Measurements from ENCODE around the gene ADPRHL1.

DNA sequence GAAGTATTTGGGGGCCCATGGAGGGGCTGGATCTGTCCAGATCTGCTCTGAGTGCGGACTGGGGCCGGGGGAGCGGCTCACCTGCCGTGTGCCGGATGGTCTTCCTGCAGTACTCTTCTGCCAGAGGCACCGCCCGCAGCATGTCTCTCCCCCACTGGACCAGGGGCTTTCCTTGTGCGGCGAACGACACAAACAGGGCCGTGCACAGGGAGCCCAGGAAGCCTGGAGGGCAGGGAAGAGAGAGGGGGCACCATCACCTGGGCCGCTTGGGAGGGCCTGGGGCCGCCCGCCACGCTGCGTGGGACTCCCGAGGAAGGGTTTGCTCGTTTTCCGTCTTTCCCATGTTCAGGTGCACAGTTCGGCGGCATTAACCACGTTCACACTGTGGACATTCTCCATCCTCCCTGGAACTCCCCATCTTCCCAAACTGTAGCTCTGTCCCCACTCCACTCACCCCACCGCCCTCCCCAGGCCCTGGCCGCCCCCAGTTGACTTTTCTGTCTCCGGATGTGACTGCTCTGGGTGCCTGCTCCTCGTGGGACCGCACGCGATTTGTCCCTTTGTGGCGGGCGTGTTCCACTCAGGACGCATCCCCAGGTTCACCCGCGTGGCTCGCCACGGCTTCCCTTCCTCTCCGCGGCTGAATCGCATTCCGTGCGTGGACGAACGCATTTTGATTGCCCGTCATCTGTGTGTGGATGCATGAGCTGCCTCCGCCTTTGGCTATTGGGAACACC is 24.2 kb downstream of the ADPRHL1 start:
- TF ChIP-seq, protein P1, sequence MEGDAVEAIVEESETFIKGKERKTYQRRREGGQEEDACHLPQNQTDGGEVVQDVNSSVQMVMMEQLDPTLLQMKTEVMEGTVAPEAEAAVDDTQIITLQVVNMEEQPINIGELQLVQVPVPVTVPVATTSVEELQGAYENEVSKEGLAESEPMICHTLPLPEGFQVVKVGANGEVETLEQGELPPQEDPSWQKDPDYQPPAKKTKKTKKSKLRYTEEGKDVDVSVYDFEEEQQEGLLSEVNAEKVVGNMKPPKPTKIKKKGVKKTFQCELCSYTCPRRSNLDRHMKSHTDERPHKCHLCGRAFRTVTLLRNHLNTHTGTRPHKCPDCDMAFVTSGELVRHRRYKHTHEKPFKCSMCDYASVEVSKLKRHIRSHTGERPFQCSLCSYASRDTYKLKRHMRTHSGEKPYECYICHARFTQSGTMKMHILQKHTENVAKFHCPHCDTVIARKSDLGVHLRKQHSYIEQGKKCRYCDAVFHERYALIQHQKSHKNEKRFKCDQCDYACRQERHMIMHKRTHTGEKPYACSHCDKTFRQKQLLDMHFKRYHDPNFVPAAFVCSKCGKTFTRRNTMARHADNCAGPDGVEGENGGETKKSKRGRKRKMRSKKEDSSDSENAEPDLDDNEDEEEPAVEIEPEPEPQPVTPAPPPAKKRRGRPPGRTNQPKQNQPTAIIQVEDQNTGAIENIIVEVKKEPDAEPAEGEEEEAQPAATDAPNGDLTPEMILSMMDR (conservative IDR thresholded peaks at IDR 0.05): no peak
- no peak for TF ChIP-seq EZH2 (IDR thresholded peaks at IDR 0.05; ENCODE audit: low read depth)
